DND-41 (cell line): ENCODE results near the gene TP53AIP1.

Experiments
- ATAC-seq: fragments of 200-7000 bp; cut with Tn5 transposase; 3 replicates; pipeline ENCODE4 v1.9.1; 2021; ENCODE audit warnings: low read depth; ENCODE audit not compliant: insufficient read depth
- DNase-seq: peaks from one replicate; pipeline ENCODE4 v3.0.0-alpha.2; 2020
- H2AFZ ChIP-seq: 2 replicates; pipeline ENCODE4 v1.6.0; 2012; ENCODE audit warnings: low read depth, low read length
- H3K27ac ChIP-seq: 2 replicates; pipeline ENCODE4 v1.5.1; 2012; ENCODE audit warnings: low read length, inconsistent platforms
- H3K27me3 ChIP-seq: fragments of 200-600 bp; sonication (generic); 2 replicates; pipeline ENCODE4 v1.6.0; 2012; ENCODE audit warnings: low read length, mild to moderate bottlenecking, inconsistent platforms; ENCODE audit not compliant: insufficient read depth, poor library complexity
- H3K36me3 ChIP-seq: 2 replicates; pipeline ENCODE4 v1.5.1; 2012; ENCODE audit warnings: low read length, inconsistent platforms; ENCODE audit not compliant: insufficient read depth
- H3K4me1 ChIP-seq: 2 replicates; pipeline ENCODE4 v1.5.1; 2012; ENCODE audit warnings: mild to moderate bottlenecking, low read length; ENCODE audit not compliant: insufficient read depth
- H3K4me2 ChIP-seq: 2 replicates; pipeline ENCODE4 v1.6.0; 2012; ENCODE audit warnings: mild to moderate bottlenecking, moderate library complexity, low read length, inconsistent platforms; ENCODE audit not compliant: insufficient read depth
- H3K4me3 ChIP-seq, 2 experiments: fragments of 200-600 bp in 1 of 2; shearing (Covaris generic) in 1 of 2; 2 replicates each; pipeline ENCODE4 v1.5.1; 2012 to 2016; ENCODE audit warnings: inconsistent platforms in 2 of 2, low read length in 2 of 2, mild to moderate bottlenecking in 2 of 2, low read depth in 1 of 2, moderate library complexity in 1 of 2
- H3K79me2 ChIP-seq: 2 replicates; pipeline ENCODE4 v1.6.0; 2012; ENCODE audit warnings: low read length, inconsistent platforms; ENCODE audit not compliant: insufficient read depth
- H3K9ac ChIP-seq: 2 replicates; pipeline ENCODE4 v1.6.0; 2012; ENCODE audit warnings: low read depth, mild to moderate bottlenecking, inconsistent platforms, low read length, moderate library complexity
- H3K9me3 ChIP-seq: 2 replicates; pipeline ENCODE4 v1.5.1; 2012; ENCODE audit warnings: low read length, moderate library complexity, mild to moderate bottlenecking, inconsistent platforms; ENCODE audit not compliant: insufficient read depth, severe bottlenecking
- H4K20me1 ChIP-seq: 2 replicates; pipeline ENCODE4 v1.6.0; 2012; ENCODE audit warnings: low read length; ENCODE audit not compliant: insufficient read depth
- CTCF ChIP-seq: IDR thresholded peaks from 2 replicates; pipeline ENCODE4 v1.5.1; 2012; ENCODE audit warnings: borderline replicate concordance, low read length, moderate library complexity, mild to moderate bottlenecking; ENCODE audit not compliant: poor library complexity, severe bottlenecking; ENCODE audit errors: extremely low read depth
- EZH2 ChIP-seq: IDR thresholded peaks from 3 replicates; pipeline ENCODE4 v1.6.1; 2012; ENCODE audit warnings: borderline replicate concordance, low read depth, mild to moderate bottlenecking, moderate library complexity, low read length, inconsistent platforms; ENCODE audit not compliant: severe bottlenecking

The TP53AIP1 gene

GRCh38 chr11:128914216-128915148 is 28.2 kb downstream of the TP53AIP1 start:
- H3K9ac ChIP-seq, result no peak overlapping the region

GRCh38 chr11:128913806-128914205 is 28.9 kb downstream of the TP53AIP1 start:
- no peak overlapping the region for H3K4me2 ChIP-seq
- H3K79me2 ChIP-seq, result no peaks in the 10 kb centered on the region
- TF ChIP-seq EZH2, result no peak
- TF ChIP-seq CTCF, result no peak
- no peaks in the 10 kb centered on the region for H4K20me1 ChIP-seq
- H3K9me3 ChIP-seq, result no peaks in the 10 kb centered on the region
- no peak overlapping the region for H3K27ac ChIP-seq
- no peak overlapping the region for H3K9ac ChIP-seq
- H3K36me3 ChIP-seq, result no peaks in the 10 kb centered on the region
- DNase-seq, result no peak
- H3K4me1 ChIP-seq, result no peaks in the 10 kb centered on the region
- H3K27me3 ChIP-seq, result peaks cover 13% of the 10 kb centered on the region
- H2AFZ ChIP-seq, result no peak overlapping the region
- no peak overlapping the region for H3K4me3 ChIP-seq
- no peak for ATAC-seq

More at GRCh38 chr11:128914216-128915148, 28.2 kb downstream of the TP53AIP1 start:
- DNase-seq (no peak), ATAC-seq (no peak)
- H4K20me1 ChIP-seq, result no peaks in the 10 kb centered on the region
- no peaks in the 10 kb centered on the region for H3K79me2 ChIP-seq
- no peaks in the 10 kb centered on the region for H3K36me3 ChIP-seq
- no peak overlapping the region for H3K4me2 ChIP-seq
- peaks cover 11% of the 10 kb centered on the region for H3K27me3 ChIP-seq
- H2AFZ ChIP-seq, result no peak overlapping the region
- no peaks in the 10 kb centered on the region for H3K9me3 ChIP-seq
- no peak overlapping the region for H3K4me3 ChIP-seq
- no peaks in the 10 kb centered on the region for H3K4me1 ChIP-seq
- TF ChIP-seq CTCF, result no peak
- no peak for TF ChIP-seq EZH2
- H3K27ac ChIP-seq, result no peak overlapping the region

- no peak overlapping the region for H3K4me2 ChIP-seq
- DNase-seq (no peak), ATAC-seq (no peak)
- TF ChIP-seq CTCF (no peak), EZH2 (no peak)
- H3K9me3 ChIP-seq, result no peaks in the 10 kb centered on the region
- H3K36me3 ChIP-seq, result no peaks in the 10 kb centered on the region
- H3K9ac ChIP-seq, result no peak overlapping the region
- H3K27ac ChIP-seq, result no peak overlapping the region
- no peaks in the 10 kb centered on the region for H3K79me2 ChIP-seq
- no peaks in the 10 kb centered on the region for H4K20me1 ChIP-seq
- peaks cover 10% of the 10 kb centered on the region for H3K27me3 ChIP-seq
- no peak overlapping the region for H2AFZ ChIP-seq
- no peak overlapping the region for H3K4me3 ChIP-seq
- H3K4me1 ChIP-seq, result no peaks in the 10 kb centered on the region
Measured at GRCh38 chr11:128911701-128912100, 31.0 kb downstream of the TP53AIP1 start.

- Histone ChIP-seq H3K4me1 (no peaks in the 10 kb centered on the region), H3K36me3 (no peaks in the 10 kb centered on the region), H4K20me1 (no peaks in the 10 kb centered on the region), H2AFZ (no peak overlapping the region), H3K27me3 (peaks cover 13% of the 10 kb centered on the region), H3K4me2 (no peak overlapping the region), H3K27ac (no peak overlapping the region), H3K4me3 (no peak overlapping the region), H3K9ac (no peak overlapping the region), H3K79me2 (no peaks in the 10 kb centered on the region), H3K9me3 (no peaks in the 10 kb centered on the region)
- TF ChIP-seq EZH2 (no peak), CTCF (no peak)
- no peak for ATAC-seq
- DNase-seq, result no peak
Measured at GRCh38 chr11:128911239-128911638, 31.4 kb downstream of the TP53AIP1 start.
